Natural killer cell (primary cell): ENCODE data around the gene PALLD. TPM values are rescaled to one million over a fixed set of nuclear protein-coding genes. Genes with fewer than 3 reads are reported as not detected.

Experiments used
- ATAC-seq, 3 donors: fragments of 150-1000 bp in 2 of 3; fragments of 200-7000 bp in 1 of 3; cut with Tn5 transposase; 1 replicate in 1 of 3; 2 replicates in 2 of 3; pipeline ENCODE4 v1.10.0; 2021; ENCODE audit warnings: mild to moderate bottlenecking in 2 of 3, moderate library complexity in 2 of 3
- DNase-seq, 2 donors: peaks; one replicate each; pipeline versions ENCODE4 v3.0.0 to v3.0.0-alpha.2; 2013 to 2021; ENCODE audit warnings: mixed read lengths in 1 of 2
- H3K27ac ChIP-seq: one replicate; pipeline ENCODE4 v1.5.1; 2013; ENCODE audit warnings: mild to moderate bottlenecking, low read length
- H3K27me3 ChIP-seq: one replicate; pipeline ENCODE4 v1.6.1; 2013; ENCODE audit warnings: low read length; ENCODE audit not compliant: control insufficient read depth, insufficient read depth
- H3K36me3 ChIP-seq: one replicate; pipeline ENCODE4 v1.6.1; 2013; ENCODE audit warnings: low read length; ENCODE audit not compliant: control insufficient read depth, insufficient read depth
- H3K4me1 ChIP-seq: one replicate; pipeline ENCODE4 v1.6.1; 2013; ENCODE audit warnings: low read length; ENCODE audit not compliant: control insufficient read depth, insufficient read depth
- H3K4me3 ChIP-seq: one replicate; pipeline ENCODE4 v1.5.1; 2013; ENCODE audit warnings: low read length
- H3K9me3 ChIP-seq: one replicate; pipeline ENCODE4 v1.6.1; 2013; ENCODE audit warnings: low read length; ENCODE audit not compliant: control insufficient read depth, insufficient read depth
- H3K27ac Mint-ChIP-seq, 2 donors: one replicate each; pipeline ENCODE4 v1.8.0; 2022; ENCODE audit warnings: mild to moderate bottlenecking in 2 of 2, mixed read lengths in 2 of 2, moderate library complexity in 1 of 2
- H3K27me3 Mint-ChIP-seq, 2 donors: one replicate each; pipeline ENCODE4 v1.8.0; 2022; ENCODE audit warnings: low read depth in 2 of 2, mixed read lengths in 2 of 2
- H3K36me3 Mint-ChIP-seq: one replicate; pipeline ENCODE4 v1.8.0; 2022; ENCODE audit warnings: mixed read lengths
- H3K4me1 Mint-ChIP-seq, 2 donors: one replicate each; pipeline ENCODE4 v1.8.0; 2022; ENCODE audit warnings: mixed read lengths in 2 of 2
- H3K4me3 Mint-ChIP-seq: one replicate; pipeline ENCODE4 v1.8.0; 2022; ENCODE audit warnings: mild to moderate bottlenecking, moderate library complexity, mixed read lengths
- H3K9me3 Mint-ChIP-seq, 2 donors: one replicate each; pipeline ENCODE4 v1.8.0; 2022; ENCODE audit warnings: mixed read lengths in 2 of 2
- CTCF ChIP-seq: fragments of 200-600 bp; IDR thresholded peaks from one replicate; pipeline ENCODE4 v1.8.0; 2022; ENCODE audit warnings: antibody characterized with exemption
- WGBS: methylation state at CpG from one replicate; pipeline ENCODE4 v1.1.7; 2013; ENCODE audit warnings: missing lambda C conversion rate; ENCODE audit not compliant: insufficient coverage; 5-methylcytosine and 5-hydroxymethylcytosine counted together
- intact Hi-C: fragments of 100-400 bp; cut with micrococcal nuclease; formaldehyde crosslinking; loops from one replicate; pipeline ENCODE4 v1.14.2; 2022
- total RNA-seq, 4 donors: library from RNA; stranded (reverse); fragments of 120-200 nt in 1 of 4; gene quantifications; one replicate each; pipeline versions ENCODE4 v1.2.3 to v1.2.4, GENCODE V29; 2013 to 2022

Gene PALLD
- total RNA-seq, 3 donors from 2014 or later (not counting 1 experiment from before 2014, with no cell fraction given): 15.1 to 25.4 (median 22.8) TPM

- ATAC-seq (no peak), DNase-seq (no peak)
- TF ChIP-seq CTCF: no peak
- intact Hi-C loops: no loop called here
- no peaks in the 10 kb centered on the region for H3K4me1 Mint-ChIP-seq
- WGBS: 91% methylated on average over 5 of the region's 5 CpGs
- peaks cover 14 to 16% of the 10 kb centered on the region in 2 donors for H3K27me3 Mint-ChIP-seq
- no peaks in the 10 kb centered on the region for H3K27me3 ChIP-seq
- H3K27ac ChIP-seq: no peak overlapping the region
- no peaks in the 10 kb centered on the region for H3K4me1 ChIP-seq
- H3K36me3 ChIP-seq: no peaks in the 10 kb centered on the region
- no peaks in the 10 kb centered on the region for H3K9me3 ChIP-seq
- H3K4me3 Mint-ChIP-seq: no peak overlapping the region
- H3K9me3 Mint-ChIP-seq: no peaks in the 10 kb centered on the region
- H3K36me3 Mint-ChIP-seq: no peaks in the 10 kb centered on the region
- no peak overlapping the region for H3K27ac Mint-ChIP-seq
- H3K4me3 ChIP-seq: no peak overlapping the region
Observed at GRCh38 chr4:168782439-168782838, 285.6 kb downstream of the PALLD start.

GRCh38 chr4:168784786-168785461, 288.1 kb downstream of the PALLD start:
- Histone ChIP-seq H3K4me1 (no peaks in the 10 kb centered on the region), H3K9me3 (no peaks in the 10 kb centered on the region), H3K27me3 (no peaks in the 10 kb centered on the region), H3K4me3 (no peak overlapping the region), H3K36me3 (no peaks in the 10 kb centered on the region), H3K27ac (no peak overlapping the region)
- no peak for TF ChIP-seq CTCF
- intact Hi-C loops: no loop called here
- peaks cover 8 to 17% of the 10 kb centered on the region in 2 donors for H3K27me3 Mint-ChIP-seq
- H3K9me3 Mint-ChIP-seq: no peaks in the 10 kb centered on the region
- no peak overlapping the region for H3K4me3 Mint-ChIP-seq
- H3K4me1 Mint-ChIP-seq: no peaks in the 10 kb centered on the region
- no peak overlapping the region for H3K27ac Mint-ChIP-seq
- H3K36me3 Mint-ChIP-seq: no peaks in the 10 kb centered on the region
- ATAC-seq (no peak), DNase-seq (no peak)
- WGBS: 97% methylated on average over 10 of the region's 10 CpGs

- peaks cover 8 to 13% of the 10 kb centered on the region in 2 donors for H3K27me3 Mint-ChIP-seq
- no peaks in the 10 kb centered on the region for H3K27me3 ChIP-seq
- H3K4me1 ChIP-seq: no peaks in the 10 kb centered on the region
- TF ChIP-seq CTCF: no peak
- intact Hi-C loops: no loop called here
- no peaks in the 10 kb centered on the region for H3K9me3 ChIP-seq
- no peaks in the 10 kb centered on the region for H3K4me1 Mint-ChIP-seq
- no peaks in the 10 kb centered on the region for H3K9me3 Mint-ChIP-seq
- no peak overlapping the region for H3K27ac Mint-ChIP-seq
- H3K36me3 ChIP-seq: no peaks in the 10 kb centered on the region
- 83% methylated on average over 1 of the region's 1 CpG for WGBS
- no peak overlapping the region for H3K4me3 ChIP-seq
- H3K27ac ChIP-seq: no peak overlapping the region
- DNase-seq: no peak
- no peaks in the 10 kb centered on the region for H3K36me3 Mint-ChIP-seq
- no peak overlapping the region for H3K4me3 Mint-ChIP-seq
- no peak for ATAC-seq
Observed at GRCh38 chr4:168787334-168787733, 290.5 kb downstream of the PALLD start.
